Measurements from ENCODE around the gene SLC16A9.

DNA sequence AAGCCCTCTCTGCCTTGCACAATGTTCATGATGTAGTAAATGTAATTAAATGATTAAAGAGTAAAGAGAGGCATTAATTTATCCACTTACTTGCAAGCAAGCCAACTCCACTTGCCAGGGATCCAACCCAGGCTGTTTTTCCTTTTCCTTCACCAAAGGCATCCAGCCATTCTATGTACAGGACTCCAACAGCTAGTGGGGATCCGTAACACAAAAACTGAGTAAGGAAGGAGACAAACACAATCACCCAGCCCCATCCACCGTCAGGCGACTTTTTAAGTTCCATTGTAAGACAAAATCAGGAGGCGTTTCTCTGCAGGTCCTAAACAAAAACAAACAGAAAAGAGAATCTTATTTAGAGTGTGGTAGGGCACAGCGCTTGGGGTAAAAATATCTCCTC lies 25.6 kb downstream of the SLC16A9 start:
- TF ChIP-seq, protein P1, sequence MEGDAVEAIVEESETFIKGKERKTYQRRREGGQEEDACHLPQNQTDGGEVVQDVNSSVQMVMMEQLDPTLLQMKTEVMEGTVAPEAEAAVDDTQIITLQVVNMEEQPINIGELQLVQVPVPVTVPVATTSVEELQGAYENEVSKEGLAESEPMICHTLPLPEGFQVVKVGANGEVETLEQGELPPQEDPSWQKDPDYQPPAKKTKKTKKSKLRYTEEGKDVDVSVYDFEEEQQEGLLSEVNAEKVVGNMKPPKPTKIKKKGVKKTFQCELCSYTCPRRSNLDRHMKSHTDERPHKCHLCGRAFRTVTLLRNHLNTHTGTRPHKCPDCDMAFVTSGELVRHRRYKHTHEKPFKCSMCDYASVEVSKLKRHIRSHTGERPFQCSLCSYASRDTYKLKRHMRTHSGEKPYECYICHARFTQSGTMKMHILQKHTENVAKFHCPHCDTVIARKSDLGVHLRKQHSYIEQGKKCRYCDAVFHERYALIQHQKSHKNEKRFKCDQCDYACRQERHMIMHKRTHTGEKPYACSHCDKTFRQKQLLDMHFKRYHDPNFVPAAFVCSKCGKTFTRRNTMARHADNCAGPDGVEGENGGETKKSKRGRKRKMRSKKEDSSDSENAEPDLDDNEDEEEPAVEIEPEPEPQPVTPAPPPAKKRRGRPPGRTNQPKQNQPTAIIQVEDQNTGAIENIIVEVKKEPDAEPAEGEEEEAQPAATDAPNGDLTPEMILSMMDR (IDR thresholded peaks at IDR 0.05), result no peak
- TF ChIP-seq POLR2A (IDR thresholded peaks at IDR 0.05; ENCODE audit: low read depth) (no peak), EP300 (IDR thresholded peaks at IDR 0.05) (no peak), POLR2AphosphoS5 (IDR thresholded peaks at IDR 0.05) (no peak)

Measured in esophagus muscularis mucosa (tissue), 4 donors.